SK-N-MC (cell line): Measurements from ENCODE around the gene C7orf25.

ENCODE experiments used
- DNase-seq: peaks from one replicate; pipeline ENCODE4 v3.0.0-alpha.2; 2011; ENCODE audit warnings: low read depth, low spot score
- H3K27ac ChIP-seq: fragments of 200-600 bp; sonication (generic); 2 replicates; pipeline ENCODE4 v1.5.1; 2016; ENCODE audit warnings: mixed run types
- H3K36me3 ChIP-seq: fragments of 200-600 bp; sonication (generic); 2 replicates; pipeline ENCODE4 v1.6.1; 2017; ENCODE audit warnings: antibody characterized with exemption, low read length, mixed read lengths; ENCODE audit not compliant: insufficient read depth
- H3K4me3 ChIP-seq: fragments of 200-600 bp; sonication (generic); 2 replicates; pipeline ENCODE4 v1.5.1; 2016
- H3K9ac ChIP-seq: fragments of 200-600 bp; sonication (generic); 2 replicates; pipeline ENCODE4 v1.8.0; 2017; ENCODE audit warnings: mixed run types, mixed read lengths; ENCODE audit not compliant: insufficient read length
- H3K9me3 ChIP-seq: fragments of 200-600 bp; sonication (generic); 2 replicates; pipeline ENCODE4 v1.6.1; 2017; ENCODE audit warnings: low read depth, mild to moderate bottlenecking, antibody characterized with exemption, low read length, moderate library complexity, mixed read lengths
- EZH2 ChIP-seq: fragments of 200-600 bp; sonication (generic); IDR thresholded peaks from one replicate; pipeline ENCODE4 v1.6.1; 2017; ENCODE audit warnings: antibody characterized with exemption
- FOXP2 ChIP-seq: optimal IDR thresholded peaks from 2 replicates; pipeline ENCODE3; 2011; ENCODE audit warnings: mild to moderate bottlenecking, moderate library complexity; ENCODE audit not compliant: insufficient read depth; ENCODE audit errors: extremely low read length, control extremely low read depth
- POLR2AphosphoS5 ChIP-seq: IDR thresholded peaks from 2 replicates; pipeline ENCODE4 v1.6.1; 2012; ENCODE audit warnings: mild to moderate bottlenecking, low read depth, low read length, borderline replicate concordance

C7orf25 gene

GRCh38 chr7:42947521-42947920 lies 35.7 kb upstream of the C7orf25 start:
- H3K36me3 ChIP-seq: no peaks in the 10 kb centered on the region
- no peak overlapping the region for H3K9ac ChIP-seq
- no peak overlapping the region for H3K4me3 ChIP-seq
- H3K27ac ChIP-seq: no peak overlapping the region
- DNase-seq: no peak
- H3K9me3 ChIP-seq: no peaks in the 10 kb centered on the region
- TF ChIP-seq POLR2AphosphoS5: no peak
- no peak for TF ChIP-seq FOXP2
- no peak for TF ChIP-seq EZH2

GRCh38 chr7:42946627-42946950 lies 34.7 kb upstream of the C7orf25 start:
- no peaks in the 10 kb centered on the region for H3K9me3 ChIP-seq
- TF ChIP-seq FOXP2: no peak
- TF ChIP-seq EZH2: no peak
- TF ChIP-seq POLR2AphosphoS5: no peak
- no peak overlapping the region for H3K9ac ChIP-seq
- DNase-seq: no peak
- H3K36me3 ChIP-seq: no peaks in the 10 kb centered on the region
- no peak overlapping the region for H3K4me3 ChIP-seq
- no peak overlapping the region for H3K27ac ChIP-seq

- no peak for TF ChIP-seq POLR2AphosphoS5
- TF ChIP-seq EZH2: no peak
- TF ChIP-seq FOXP2: no peak
- Histone ChIP-seq H3K36me3 (no peaks in the 10 kb centered on the region), H3K27ac (no peak overlapping the region), H3K9ac (no peak overlapping the region), H3K4me3 (no peak overlapping the region), H3K9me3 (no peaks in the 10 kb centered on the region)
- DNase-seq: no peak
These were observed 34.2 kb upstream of the C7orf25 start for GRCh38 chr7:42945821-42946626.

- H3K27ac ChIP-seq: no peak overlapping the region
- H3K4me3 ChIP-seq: no peak overlapping the region
- peak; percentile 45 for DNase-seq
- peaks cover 29% of the 10 kb centered on the region for H3K36me3 ChIP-seq
- no peaks in the 10 kb centered on the region for H3K9me3 ChIP-seq
- TF ChIP-seq POLR2AphosphoS5: no peak
- TF ChIP-seq EZH2: no peak
- TF ChIP-seq FOXP2: no peak
- H3K9ac ChIP-seq: no peak overlapping the region
These were observed 29.3 kb upstream of the C7orf25 start for GRCh38 chr7:42940985-42941847.

- peaks cover 45% of the 10 kb centered on the region for H3K36me3 ChIP-seq
- no peaks in the 10 kb centered on the region for H3K9me3 ChIP-seq
- no peak overlapping the region for H3K4me3 ChIP-seq
- H3K27ac ChIP-seq: no peak overlapping the region
- TF ChIP-seq FOXP2 (no peak), POLR2AphosphoS5 (no peak), EZH2 (no peak)
- no peak overlapping the region for H3K9ac ChIP-seq
- DNase-seq: no peak
These were observed 27.8 kb upstream of the C7orf25 start for GRCh38 chr7:42939457-42940240.

GRCh38 chr7:42935861-42936260 lies 24.0 kb upstream of the C7orf25 start:
- Histone ChIP-seq H3K9ac (no peak overlapping the region), H3K27ac (no peak overlapping the region), H3K36me3 (peaks cover 45% of the 10 kb centered on the region), H3K4me3 (no peak overlapping the region), H3K9me3 (no peaks in the 10 kb centered on the region)
- DNase-seq: no peak
- TF ChIP-seq EZH2 (no peak), FOXP2 (no peak), POLR2AphosphoS5 (no peak)

- Histone ChIP-seq H3K36me3 (peaks cover 43% of the 10 kb centered on the region), H3K4me3 (no peak overlapping the region)
These were observed 22.4 kb upstream of the C7orf25 start for GRCh38 chr7:42934291-42934690.

More at GRCh38 chr7:42934291-42934690, 22.4 kb upstream of the C7orf25 start:
- Histone ChIP-seq H3K27ac (no peak overlapping the region), H3K9me3 (no peaks in the 10 kb centered on the region), H3K9ac (no peak overlapping the region)
- no peak for TF ChIP-seq FOXP2
- TF ChIP-seq EZH2: no peak
- TF ChIP-seq POLR2AphosphoS5: no peak
- no peak for DNase-seq
